MCF 10A (cell line): Measurements from ENCODE around the gene GALR2. TPM values are rescaled to one million over a fixed set of nuclear protein-coding genes. Genes with fewer than 3 reads are reported as not detected.

Experiments used
- BruUV-seq: library from RNA; stranded (reverse); fragments of 400-500 nt; replicated peaks from 2 replicates; lab custom pipeline; 2021; lab: Mats Ljungman, UMichigan
- CTCF ChIA-PET: fragments of 300-600 bp; sonication (Branson Sonifier 250); formaldehyde crosslinking; extraction: SDS; loops from one replicate; lab custom pipeline; 2021; ENCODE audit warnings: antibody characterized with exemption, inconsistent platforms; lab: Yijun Ruan, JAX
- POLR2A ChIA-PET: fragments of 300-600, 350-650 bp; sonication (Branson Sonifier 250); formaldehyde crosslinking; extraction: SDS; loops from one replicate; lab custom pipeline; 2020; ENCODE audit warnings: antibody characterized with exemption, inconsistent platforms; lab: Yijun Ruan, JAX
- DNase-seq: peaks from one replicate; pipeline ENCODE4 v3.0.0-alpha.2; 2018; ENCODE audit not compliant: unreplicated experiment
- H3K27ac Mint-ChIP-seq: one replicate; pipeline ENCODE4 v1.8.0; 2022; ENCODE audit warnings: mild to moderate bottlenecking, low read depth, mixed read lengths; ENCODE audit not compliant: unreplicated experiment
- H3K27me3 Mint-ChIP-seq: one replicate; pipeline ENCODE4 v1.8.0; 2022; ENCODE audit warnings: mixed read lengths; ENCODE audit not compliant: insufficient read depth, unreplicated experiment
- H3K36me3 Mint-ChIP-seq: one replicate; pipeline ENCODE4 v1.8.0; 2022; ENCODE audit warnings: mild to moderate bottlenecking, moderate library complexity, mixed read lengths; ENCODE audit not compliant: insufficient read depth, unreplicated experiment
- H3K4me1 Mint-ChIP-seq: one replicate; pipeline ENCODE4 v1.8.0; 2022; ENCODE audit warnings: mixed read lengths; ENCODE audit not compliant: insufficient read depth, unreplicated experiment
- H3K4me3 Mint-ChIP-seq: one replicate; pipeline ENCODE4 v1.8.0; 2022; ENCODE audit warnings: mild to moderate bottlenecking, moderate library complexity, mixed read lengths; ENCODE audit not compliant: unreplicated experiment
- H3K9me3 Mint-ChIP-seq: one replicate; pipeline ENCODE4 v1.8.0; 2022; ENCODE audit warnings: mixed read lengths; ENCODE audit not compliant: unreplicated experiment
- intact Hi-C: fragments of 100-400 bp; cut with micrococcal nuclease; formaldehyde crosslinking; loops from 2 replicates; pipeline ENCODE4 v1.14.1; 2022
- total RNA-seq: library from RNA; stranded (reverse); gene quantifications from 2 replicates; pipeline ENCODE4 v1.2.3, GENCODE V29; 2022
- TF ChIP-seq, protein P1 (sequence below): fragments of 200-600 bp; IDR thresholded peaks from one replicate; pipeline ENCODE4 v1.8.0; 2022; ENCODE audit warnings: antibody characterized with exemption, mild to moderate bottlenecking; ENCODE audit not compliant: unreplicated experiment

The GALR2 gene
- total RNA-seq, 1 experiment from 2014 or later = 0.37 TPM

GRCh38 chr17:76088868-76089576 lies 14.4 kb downstream of the GALR2 start:
- intact Hi-C loops = no loop called here
- Mint-ChIP-seq H3K27ac (no peak overlapping the region), H3K9me3 (no peaks in the 10 kb centered on the region), H3K27me3 (no peaks in the 10 kb centered on the region), H3K4me1 (no peaks in the 10 kb centered on the region), H3K4me3 (no peak overlapping the region), H3K36me3 (peaks cover 36% of the 10 kb centered on the region)
- no TSS peak for BruUV-seq
- TF ChIP-seq, protein P1, sequence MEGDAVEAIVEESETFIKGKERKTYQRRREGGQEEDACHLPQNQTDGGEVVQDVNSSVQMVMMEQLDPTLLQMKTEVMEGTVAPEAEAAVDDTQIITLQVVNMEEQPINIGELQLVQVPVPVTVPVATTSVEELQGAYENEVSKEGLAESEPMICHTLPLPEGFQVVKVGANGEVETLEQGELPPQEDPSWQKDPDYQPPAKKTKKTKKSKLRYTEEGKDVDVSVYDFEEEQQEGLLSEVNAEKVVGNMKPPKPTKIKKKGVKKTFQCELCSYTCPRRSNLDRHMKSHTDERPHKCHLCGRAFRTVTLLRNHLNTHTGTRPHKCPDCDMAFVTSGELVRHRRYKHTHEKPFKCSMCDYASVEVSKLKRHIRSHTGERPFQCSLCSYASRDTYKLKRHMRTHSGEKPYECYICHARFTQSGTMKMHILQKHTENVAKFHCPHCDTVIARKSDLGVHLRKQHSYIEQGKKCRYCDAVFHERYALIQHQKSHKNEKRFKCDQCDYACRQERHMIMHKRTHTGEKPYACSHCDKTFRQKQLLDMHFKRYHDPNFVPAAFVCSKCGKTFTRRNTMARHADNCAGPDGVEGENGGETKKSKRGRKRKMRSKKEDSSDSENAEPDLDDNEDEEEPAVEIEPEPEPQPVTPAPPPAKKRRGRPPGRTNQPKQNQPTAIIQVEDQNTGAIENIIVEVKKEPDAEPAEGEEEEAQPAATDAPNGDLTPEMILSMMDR = no peak
- no peak for DNase-seq
- ChIA-PET CTCF (no interaction called here), POLR2A (interaction anchor here (0.8 kb wide), 1 partner anchor 10 kb away, joined by 3 read pairs; the partner anchor contains the start of gene ZACN)

DNA sequence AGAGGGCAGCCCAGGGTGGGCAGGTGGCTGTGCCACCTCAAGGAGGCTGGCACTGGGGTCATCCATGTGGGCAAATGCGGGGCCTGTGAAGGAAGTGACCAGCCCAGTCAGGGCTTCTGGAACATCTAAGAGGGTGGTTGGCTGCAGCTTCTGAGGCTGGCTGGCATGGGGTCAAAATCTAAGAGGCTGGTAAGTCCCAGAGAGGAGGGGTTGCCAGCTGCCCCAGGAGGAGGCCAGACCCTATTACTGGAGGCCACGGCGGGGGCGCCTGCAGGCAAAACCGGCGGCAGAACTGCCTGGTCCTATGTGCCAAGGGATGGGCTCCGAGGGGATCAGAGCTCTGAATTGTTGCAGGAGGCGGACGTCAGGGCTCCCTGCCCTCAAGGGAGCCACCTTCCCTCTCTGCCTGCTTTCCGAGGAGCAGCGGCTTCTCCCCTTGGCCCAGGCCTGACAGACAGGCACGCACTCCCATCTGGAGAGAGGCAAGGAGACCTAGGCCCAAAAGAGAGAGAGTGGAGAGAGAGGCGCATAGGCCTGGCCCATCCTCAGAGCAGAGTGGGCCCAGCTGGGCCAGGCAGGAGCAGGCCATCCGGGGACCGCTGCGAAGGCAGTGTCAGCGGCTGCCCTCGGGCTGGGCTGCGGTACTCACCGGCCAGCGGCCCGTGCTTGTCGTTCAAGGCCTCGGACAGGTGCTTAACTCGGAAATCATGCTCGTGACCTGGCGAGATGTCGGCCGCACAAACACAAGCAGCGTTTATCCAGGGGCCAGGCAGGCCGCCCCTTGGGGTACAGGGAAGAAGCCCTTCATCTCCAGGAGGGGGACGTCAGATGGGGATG lies 15.3 kb downstream of the GALR2 start:
- no peaks in the 10 kb centered on the region for H3K9me3 Mint-ChIP-seq
- peaks cover 39% of the 10 kb centered on the region for H3K36me3 Mint-ChIP-seq
- CTCF ChIA-PET = no interaction called here
- intact Hi-C loops = no loop called here
- H3K4me3 Mint-ChIP-seq = no peak overlapping the region
- no peaks in the 10 kb centered on the region for H3K4me1 Mint-ChIP-seq
- POLR2A ChIA-PET = interaction anchor here (0.8 kb wide), 1 partner anchor 11 kb away, joined by 3 read pairs; the partner anchor contains the start of gene ZACN
- H3K27me3 Mint-ChIP-seq = no peaks in the 10 kb centered on the region
- TF ChIP-seq, protein P1 = no peak
- DNase-seq = no peak
- H3K27ac Mint-ChIP-seq = no peak overlapping the region
- BruUV-seq = no TSS peak

GRCh38 chr17:76090517-76091129 lies 16.0 kb downstream of the GALR2 start:
- no peak for DNase-seq
- H3K4me1 Mint-ChIP-seq = no peaks in the 10 kb centered on the region
- ChIA-PET CTCF (no interaction called here), POLR2A (interaction anchor here (0.7 kb wide), 1 partner anchor 9 kb away, joined by 3 read pairs; no protein-coding TSS in a partner anchor)
- peaks cover 34% of the 10 kb centered on the region for H3K36me3 Mint-ChIP-seq
- no peak overlapping the region for H3K4me3 Mint-ChIP-seq
- H3K27me3 Mint-ChIP-seq = no peaks in the 10 kb centered on the region
- no TSS peak for BruUV-seq
- no peak overlapping the region for H3K27ac Mint-ChIP-seq
- no peaks in the 10 kb centered on the region for H3K9me3 Mint-ChIP-seq
- TF ChIP-seq, protein P1 = no peak
- intact Hi-C loops = no loop called here
